ENCODE data around the gene MYBPHL. TPM values are rescaled to one million over a fixed set of nuclear protein-coding genes. Genes with fewer than 3 reads are reported as not detected.

MYBPHL gene
- total RNA-seq, 8 experiments from 2014 or later = 0.67 to 0.92 (median 0.81) TPM; not detected in 5

Other genes with a start within 250 kb of the MYBPHL start
- gene TAF13, start 231.0 kb downstream of the MYBPHL start, total RNA-seq = 100 to 1,000 TPM in 4 of 8 experiments, 10 to 100 TPM in 4; 56.4 to 190 (median 97.3) TPM
- 10 to 100 TPM; 20.1 to 72.2 (median 46.4) TPM for gene TMEM167B, start 216.2 kb downstream of the MYBPHL start, total RNA-seq
- 10 to 100 TPM in 4 of 8 experiments, 1 to 10 TPM in 2, under 1 TPM in 2; 0.54 to 14.7 (median 7.7) TPM for gene ELAPOR1, start 192.9 kb downstream of the MYBPHL start, total RNA-seq
- gene SARS1, start 93.1 kb downstream of the MYBPHL start, total RNA-seq = 100 to 1,000 TPM; 118 to 795 (median 414) TPM
- gene CELSR2, start 57.5 kb downstream of the MYBPHL start, total RNA-seq = 10 to 100 TPM in 7 of 8 experiments, 1 to 10 TPM in 1; 1.1 to 90.9 (median 43.3) TPM
- gene PSRC1, start 23.9 kb downstream of the MYBPHL start, total RNA-seq = 100 to 1,000 TPM in 2 of 8 experiments, 10 to 100 TPM in 5, 1 to 10 TPM in 1; 7.0 to 118 (median 12.9) TPM
- 10 to 100 TPM in 7 of 8 experiments, 1 to 10 TPM in 1; 6.7 to 52.3 (median 41.4) TPM for gene SORT1, start 90.9 kb upstream of the MYBPHL start, total RNA-seq
- 100 to 1,000 TPM in 1 of 8 experiments, 10 to 100 TPM in 7; 47.3 to 100 (median 72.2) TPM for gene PSMA5, start 119.4 kb upstream of the MYBPHL start, total RNA-seq
- gene SYPL2, start 159.5 kb upstream of the MYBPHL start, total RNA-seq = 1 to 10 TPM in 2 of 8 experiments, under 1 TPM in 6; 0.11 to 2.2 (median 0.81) TPM
- gene ATXN7L2, start 176.9 kb upstream of the MYBPHL start, total RNA-seq = 10 to 100 TPM in 4 of 8 experiments, 1 to 10 TPM in 4; 3.7 to 20.1 (median 9.8) TPM
- 10 to 100 TPM in 2 of 8 experiments, 1 to 10 TPM in 6; 5.8 to 12.6 (median 7.5) TPM for gene CYB561D1, start 187.1 kb upstream of the MYBPHL start, total RNA-seq
- gene AMIGO1, start 202.7 kb upstream of the MYBPHL start, total RNA-seq = 10 to 100 TPM in 1 of 8 experiments, 1 to 10 TPM in 7; 3.5 to 11.5 (median 6.7) TPM
- gene GPR61, start 232.9 kb upstream of the MYBPHL start, total RNA-seq = 1 to 10 TPM in 6 of 8 experiments, under 1 TPM in 2; 0.56 to 5.8 (median 2.6) TPM
- 10 to 100 TPM in 7 of 8 experiments, 1 to 10 TPM in 1; 8.8 to 15.5 (median 13.9) TPM for gene GNAI3, start 241.6 kb upstream of the MYBPHL start, total RNA-seq